ENCODE data around the gene GJB6. TPM values are rescaled to one million over a fixed set of nuclear protein-coding genes. Genes with fewer than 3 reads are reported as not detected.

Gene GJB6
- total RNA-seq, 4 donors from 2014 or later = 0.54 to 4.3 (median 1.7) TPM

- TF ChIP-seq CTCF (IDR thresholded peaks at IDR 0.05) (no peak), POLR2A (IDR thresholded peaks at IDR 0.05) (no peak)
- WGBS, 2 donors = 18 to 21% methylated on average over 4 of the region's 4 CpGs
- H3K27ac ChIP-seq = peak overlapping the region; percentile 76 to 96 (median 90)
These were observed 26.8 kb upstream of the GJB6 start for GRCh38 chr13:20258963-20259288.

GRCh38 chr13:20258208-20258962 is 26.3 kb upstream of the GJB6 start:
- Histone ChIP-seq H3K9me3 (no peaks in the 10 kb centered on the region), H3K36me3 (no peaks in the 10 kb centered on the region), H3K27ac (peak overlapping the region; percentile 76 to 96 (median 90)), H3K27me3 (no peaks in the 10 kb centered on the region), H3K4me1 (peaks cover 5% of the 10 kb centered on the region in 2 donors), H3K4me3 (replicated peaks in 1 of 3) (no peak overlapping the region)
- intact Hi-C loops (cut with DNase I) = no loop called here
- TF ChIP-seq CTCF (IDR thresholded peaks at IDR 0.05) (no peak), POLR2A (IDR thresholded peaks at IDR 0.05) (peak in 1 of 2 donors; percentile 40)
- DNase-seq = peak; percentile 92 to 95
- WGBS, 2 donors = 22 to 42% methylated on average over 15 of the region's 15 CpGs

More at GRCh38 chr13:20258963-20259288, 26.8 kb upstream of the GJB6 start:
- Histone ChIP-seq H3K9me3 (no peaks in the 10 kb centered on the region), H3K27me3 (no peaks in the 10 kb centered on the region), H3K4me1 (peaks cover 5% of the 10 kb centered on the region in 2 donors), H3K4me3 (replicated peaks in 1 of 3) (no peak overlapping the region), H3K36me3 (no peaks in the 10 kb centered on the region)
- intact Hi-C loops (cut with DNase I) = no loop called here
- peak; percentile 82 for DNase-seq

GRCh38 chr13:20254076-20254475 is 22.0 kb upstream of the GJB6 start:
- WGBS, 2 donors = 44 to 50% methylated on average over 4 of the region's 4 CpGs
- Histone ChIP-seq H3K9me3 (no peaks in the 10 kb centered on the region), H3K4me1 (peaks cover 5% of the 10 kb centered on the region in 2 donors), H3K4me3 (replicated peaks in 1 of 3) (no peak overlapping the region), H3K36me3 (no peaks in the 10 kb centered on the region), H3K27ac (no peak overlapping the region), H3K27me3 (no peaks in the 10 kb centered on the region)
- intact Hi-C loops (cut with DNase I) = no loop called here
- no peak for DNase-seq
- no peak for TF ChIP-seq POLR2A (IDR thresholded peaks at IDR 0.05)
- TF ChIP-seq CTCF (IDR thresholded peaks at IDR 0.05) = no peak

GRCh38 chr13:20249913-20250312 is 17.8 kb upstream of the GJB6 start:
- no peak overlapping the region for H3K4me3 ChIP-seq (replicated peaks in 1 of 3)
- H3K9me3 ChIP-seq = no peaks in the 10 kb centered on the region
- 89 to 91% methylated on average over 5 of the region's 5 CpGs for WGBS, 2 donors
- no peaks in the 10 kb centered on the region for H3K27me3 ChIP-seq
- no peak overlapping the region for H3K27ac ChIP-seq
- DNase-seq = no peak
- no peaks in the 10 kb centered on the region for H3K36me3 ChIP-seq
- intact Hi-C loops (cut with DNase I) = no loop called here
- H3K4me1 ChIP-seq = peaks cover 0 to 5% of the 10 kb centered on the region in 2 donors
- TF ChIP-seq POLR2A (IDR thresholded peaks at IDR 0.05) (no peak), CTCF (IDR thresholded peaks at IDR 0.05) (no peak)

- Histone ChIP-seq H3K27ac (no peak overlapping the region), H3K4me3 (replicated peaks in 1 of 3) (no peak overlapping the region), H3K27me3 (no peaks in the 10 kb centered on the region), H3K9me3 (no peaks in the 10 kb centered on the region), H3K4me1 (no peaks in the 10 kb centered on the region), H3K36me3 (no peaks in the 10 kb centered on the region)
- intact Hi-C loops (cut with DNase I) = no loop called here
- WGBS, 2 donors = 87 to 89% methylated on average over 10 of the region's 10 CpGs
- TF ChIP-seq CTCF (IDR thresholded peaks at IDR 0.05) = no peak
- TF ChIP-seq POLR2A (IDR thresholded peaks at IDR 0.05) = no peak
- no peak for DNase-seq
These were observed 15.8 kb upstream of the GJB6 start for GRCh38 chr13:20247963-20248362.
